Erythroblast (primary cell): ENCODE data around the gene DCAF4.
"Not testable (repeated sequence)": the region's sequence is repeated elsewhere in the genome, so short reads cannot be mapped to it uniquely, and the experiment has no call there.

ENCODE experiments used
- GATA1 ChIP-seq: IDR thresholded peaks from 2 replicates; pipeline ENCODE4 v1.6.1; 2011; ENCODE audit warnings: low read depth, mild to moderate bottlenecking, control low read depth, low read length, moderate library complexity
- POLR2A ChIP-seq: IDR thresholded peaks from 2 replicates; pipeline ENCODE4 v1.6.1; 2011; ENCODE audit warnings: mild to moderate bottlenecking, low read length

DNA sequence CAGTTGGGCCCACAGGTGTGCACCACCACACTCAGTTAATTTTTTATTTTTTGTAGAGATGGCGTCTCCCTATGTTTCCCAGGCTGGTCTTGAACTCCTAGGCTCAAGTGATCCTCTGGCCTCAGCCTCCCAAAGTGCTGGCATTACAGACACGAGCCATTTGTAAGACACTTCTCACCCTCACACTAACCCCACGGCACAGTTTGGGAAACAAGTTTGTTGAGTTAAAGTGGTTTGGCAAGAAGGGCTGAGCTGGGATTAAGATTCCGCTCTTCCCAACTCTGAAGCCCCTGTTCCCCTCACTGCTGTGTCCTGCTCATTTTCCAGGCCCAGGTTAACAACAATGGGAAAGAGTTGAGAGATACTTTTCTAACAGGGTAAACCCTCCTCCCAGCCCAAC is 34.8 kb downstream of the DCAF4 start:
- TF ChIP-seq POLR2A, GATA1: not testable (repeated sequence)
